Activated CD4-positive, alpha-beta T cell treated with anti-CD3 and anti-CD28 coated beads, Interleukin-2, amount 10 ng/mL, durations not matched to agents 7 days and 5 days (primary cell): ENCODE results near the gene NACC2. TPM values are rescaled to one million over a fixed set of nuclear protein-coding genes. Genes with fewer than 3 reads are reported as not detected.

Source experiments
- CTCF ChIA-PET: fragments of 350-600 bp; sonication (Branson Sonifier 250); formaldehyde crosslinking; loops from one replicate; lab custom pipeline; 2021; ENCODE audit warnings: antibody characterized with exemption; lab: Charles Lee
- POLR2A ChIA-PET: fragments of 350-600 bp; sonication (Branson Sonifier 250); formaldehyde crosslinking; loops from one replicate; lab custom pipeline; 2021; ENCODE audit warnings: antibody characterized with exemption; lab: Charles Lee
- DNase-seq: peaks from one replicate; pipeline ENCODE4 v3.0.0-alpha.2; 2020
- H3K27ac Mint-ChIP-seq: one replicate; pipeline ENCODE4 v1.8.0; 2021; ENCODE audit warnings: mild to moderate bottlenecking, moderate library complexity, mixed read lengths
- H3K27me3 Mint-ChIP-seq: one replicate; pipeline ENCODE4 v1.8.0; 2021; ENCODE audit warnings: mixed read lengths
- H3K36me3 Mint-ChIP-seq: one replicate; pipeline ENCODE4 v1.8.0; 2021; ENCODE audit warnings: low read depth, mixed read lengths
- H3K4me1 Mint-ChIP-seq: one replicate; pipeline ENCODE4 v1.8.0; 2021; ENCODE audit warnings: mixed read lengths
- H3K4me3 Mint-ChIP-seq: one replicate; pipeline ENCODE4 v1.8.0; 2021; ENCODE audit warnings: mild to moderate bottlenecking, moderate library complexity, mixed read lengths
- H3K9me3 Mint-ChIP-seq: one replicate; pipeline ENCODE4 v1.8.0; 2021; ENCODE audit warnings: mixed read lengths
- total RNA-seq, 2 experiments: library from RNA; stranded (reverse); gene quantifications; one replicate each; pipeline ENCODE4 v1.2.3, GENCODE V29; 2021

NACC2 gene
- total RNA-seq, 2 experiments from 2014 or later: 4.1 to 4.4 TPM

GRCh38 chr9:135960411-135961276, 134.4 kb downstream of the NACC2 start:
- H3K27me3 Mint-ChIP-seq: no peaks in the 10 kb centered on the region
- ChIA-PET CTCF (interaction anchor here (0.9 to 1.7 kb wide), 5 partner anchors 10 to 95 kb away, joined by 3 to 4 read pairs (median 3); no protein-coding TSS in a partner anchor), POLR2A (no interaction called here)
- no peak for DNase-seq
- H3K27ac Mint-ChIP-seq: peak overlapping the region; percentile 83
- no peaks in the 10 kb centered on the region for H3K9me3 Mint-ChIP-seq
- H3K36me3 Mint-ChIP-seq: no peaks in the 10 kb centered on the region
- H3K4me3 Mint-ChIP-seq: peak overlapping the region; percentile 82
- peaks cover 21% of the 10 kb centered on the region for H3K4me1 Mint-ChIP-seq

GRCh38 chr9:135959814-135960213, 135.3 kb downstream of the NACC2 start:
- Mint-ChIP-seq H3K4me3 (peak overlapping the region; percentile 82), H3K9me3 (no peaks in the 10 kb centered on the region), H3K27me3 (no peaks in the 10 kb centered on the region), H3K36me3 (peaks cover under 1% of the 10 kb centered on the region), H3K27ac (no peak overlapping the region), H3K4me1 (peaks cover 21% of the 10 kb centered on the region)
- no peak for DNase-seq
- ChIA-PET POLR2A (no interaction called here), CTCF (interaction anchor here (0.9 kb wide), 1 partner anchor 72 kb away, joined by 4 read pairs; no protein-coding TSS in a partner anchor)

- ChIA-PET POLR2A (interaction anchor here (0.6 kb wide), 1 partner anchor 115 kb away, joined by 5 read pairs; no protein-coding TSS in a partner anchor), CTCF (interaction anchor here (1.2 kb wide), 1 partner anchor 164 kb away, joined by 3 read pairs; no protein-coding TSS in a partner anchor)
- Mint-ChIP-seq H3K36me3 (peaks cover 6% of the 10 kb centered on the region), H3K27me3 (no peaks in the 10 kb centered on the region), H3K4me1 (peaks cover 21% of the 10 kb centered on the region), H3K27ac (no peak overlapping the region), H3K9me3 (no peaks in the 10 kb centered on the region), H3K4me3 (no peak overlapping the region)
- no peak for DNase-seq
Observed at GRCh38 chr9:135958485-135958884, 136.6 kb downstream of the NACC2 start.

- H3K27ac Mint-ChIP-seq: no peak overlapping the region
- no peak overlapping the region for H3K4me3 Mint-ChIP-seq
- DNase-seq: no peak
- H3K36me3 Mint-ChIP-seq: peaks cover 11% of the 10 kb centered on the region
- H3K9me3 Mint-ChIP-seq: no peaks in the 10 kb centered on the region
- H3K27me3 Mint-ChIP-seq: no peaks in the 10 kb centered on the region
- POLR2A ChIA-PET: no interaction called here
- CTCF ChIA-PET: no interaction called here
- peaks cover 19% of the 10 kb centered on the region for H3K4me1 Mint-ChIP-seq
Observed at GRCh38 chr9:135957431-135957830, 137.7 kb downstream of the NACC2 start.

GRCh38 chr9:135956802-135957174, 138.3 kb downstream of the NACC2 start:
- DNase-seq: no peak
- Mint-ChIP-seq H3K27me3 (no peaks in the 10 kb centered on the region), H3K4me3 (no peak overlapping the region), H3K36me3 (peaks cover 17% of the 10 kb centered on the region), H3K27ac (no peak overlapping the region), H3K4me1 (peaks cover 17% of the 10 kb centered on the region), H3K9me3 (no peaks in the 10 kb centered on the region)
- ChIA-PET CTCF (no interaction called here), POLR2A (no interaction called here)

Other genes starting within 250 kb of the NACC2 start
- 10 to 100 TPM; 20.4 to 22.7 TPM for gene CAMSAP1, start 187.7 kb downstream of the NACC2 start, total RNA-seq
- 10 to 100 TPM; 29.7 to 32.6 TPM for gene UBAC1, start 133.9 kb downstream of the NACC2 start, total RNA-seq
- gene TMEM250, start 23.6 kb upstream of the NACC2 start, total RNA-seq: 10 to 100 TPM; 50.2 to 56.4 TPM
- not detected for gene LHX3, start 109.8 kb upstream of the NACC2 start, total RNA-seq
- gene QSOX2, start 150.5 kb upstream of the NACC2 start, total RNA-seq: 10 to 100 TPM; 13.7 to 14.0 TPM
- not detected for gene CCDC187, start 208.8 kb upstream of the NACC2 start, total RNA-seq
- 1 to 10 TPM; 2.7 to 2.9 TPM for gene GPSM1, start 232.2 kb upstream of the NACC2 start, total RNA-seq